ENCODE data around the gene C20orf204.

C20orf204 gene

GRCh38 chr20:64027981-64028685 lies 7.8 kb upstream of the C20orf204 start:
- DNase-seq = no peak

DNA sequence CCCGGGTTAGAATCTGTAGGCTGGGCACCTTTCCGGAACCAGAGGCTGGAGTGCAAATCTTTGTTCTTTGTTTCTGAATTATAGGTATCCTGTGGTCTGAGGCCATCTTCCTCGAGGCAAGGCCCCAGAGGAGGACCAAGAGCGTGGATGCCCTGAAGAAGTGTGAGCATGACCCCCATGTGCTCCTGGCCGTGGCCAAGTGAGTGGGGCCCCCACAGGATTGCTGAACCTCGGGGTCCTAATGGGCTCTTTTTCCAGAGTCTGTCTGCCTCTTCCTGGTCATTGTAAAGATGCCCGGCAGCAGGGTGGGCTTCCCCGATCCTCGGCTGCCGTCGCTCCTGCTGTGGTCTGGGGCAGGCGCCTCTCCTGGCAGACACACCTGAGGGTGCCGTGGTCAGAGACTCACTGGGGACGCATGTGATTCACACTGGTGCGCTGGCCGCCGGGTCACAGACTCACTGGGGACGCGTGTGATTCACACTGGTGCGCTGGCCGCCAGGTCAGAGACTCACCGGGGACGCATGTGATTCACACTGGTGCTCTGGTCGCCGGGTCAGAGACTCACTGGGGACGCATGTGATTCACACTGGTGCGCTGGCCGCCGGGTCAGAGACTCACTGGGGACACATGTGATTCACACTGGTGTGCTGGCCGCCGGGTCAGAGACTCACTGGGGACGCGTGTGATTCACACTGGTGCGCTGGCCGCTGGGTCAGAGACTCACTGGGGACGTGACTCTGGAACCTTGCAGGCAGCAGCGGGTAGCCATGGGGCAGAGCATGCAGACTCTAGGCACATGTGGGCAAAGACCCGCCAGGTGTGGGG lies 6.5 kb upstream of the C20orf204 start:
- no peak for DNase-seq

DNA sequence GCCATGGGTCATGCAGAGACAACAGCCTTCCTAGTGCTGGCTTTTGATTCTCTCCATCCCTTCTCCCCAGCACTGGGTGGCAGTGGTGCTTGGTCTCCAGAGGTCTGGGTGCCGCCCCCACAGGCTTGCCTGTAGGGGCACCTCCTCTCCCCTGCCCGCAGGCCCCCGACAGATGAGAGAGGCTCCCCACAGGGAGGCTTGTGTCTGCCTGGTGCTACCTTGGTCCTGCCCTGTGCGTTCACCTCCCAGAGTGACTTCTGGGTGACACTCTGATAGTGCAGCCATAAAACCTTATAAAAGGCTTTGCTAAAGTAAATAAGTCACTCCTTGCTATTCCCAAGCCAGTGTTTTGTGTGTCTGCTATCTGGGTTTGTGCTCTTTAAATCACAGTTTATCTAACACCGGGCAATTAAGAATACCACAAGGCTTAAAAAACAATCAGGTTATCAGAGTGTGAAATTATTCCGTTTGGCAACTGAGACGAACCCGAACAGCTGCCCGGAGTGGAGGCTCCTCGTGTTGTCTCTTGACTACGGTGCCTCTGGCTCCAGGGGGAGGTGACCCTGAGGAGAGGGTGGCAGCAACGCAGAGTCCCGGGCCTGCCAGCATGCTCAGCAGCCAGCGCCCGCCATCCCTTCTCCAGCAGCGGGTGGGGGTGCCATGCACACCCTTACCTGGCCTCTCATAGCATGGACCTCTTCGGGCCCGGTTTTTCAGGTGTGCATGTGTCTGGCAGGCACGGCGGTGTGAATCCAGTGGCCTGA lies 5.4 kb upstream of the C20orf204 start:
- DNase-seq = no peak

DNA sequence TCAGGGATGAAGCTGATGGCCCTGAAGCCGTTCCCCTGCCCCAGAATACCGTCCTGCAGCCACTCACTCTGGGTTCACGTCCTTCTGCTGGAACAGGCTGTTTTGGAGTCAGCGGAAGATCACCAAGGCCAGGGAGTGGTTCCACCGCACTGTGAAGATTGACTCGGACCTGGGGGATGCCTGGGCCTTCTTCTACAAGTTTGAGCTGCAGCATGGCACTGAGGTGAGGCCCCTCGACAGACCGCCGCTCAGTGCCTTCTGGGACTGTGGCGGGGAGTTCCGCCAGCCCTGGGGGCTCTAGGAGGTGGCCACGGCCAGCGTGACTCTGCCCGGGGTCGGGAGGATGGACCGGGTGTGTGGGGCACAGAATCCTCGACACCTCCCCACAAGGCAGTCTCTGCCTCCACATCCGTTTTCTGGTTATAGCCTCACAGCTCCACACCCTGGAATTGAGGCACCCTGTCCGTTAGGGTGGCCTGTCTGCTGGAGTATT lies 4.1 kb upstream of the C20orf204 start:
- no peak for DNase-seq

- DNase-seq = no peak
These were observed 3.0 kb upstream of the C20orf204 start for GRCh38 chr20:64032706-64033624.

DNA sequence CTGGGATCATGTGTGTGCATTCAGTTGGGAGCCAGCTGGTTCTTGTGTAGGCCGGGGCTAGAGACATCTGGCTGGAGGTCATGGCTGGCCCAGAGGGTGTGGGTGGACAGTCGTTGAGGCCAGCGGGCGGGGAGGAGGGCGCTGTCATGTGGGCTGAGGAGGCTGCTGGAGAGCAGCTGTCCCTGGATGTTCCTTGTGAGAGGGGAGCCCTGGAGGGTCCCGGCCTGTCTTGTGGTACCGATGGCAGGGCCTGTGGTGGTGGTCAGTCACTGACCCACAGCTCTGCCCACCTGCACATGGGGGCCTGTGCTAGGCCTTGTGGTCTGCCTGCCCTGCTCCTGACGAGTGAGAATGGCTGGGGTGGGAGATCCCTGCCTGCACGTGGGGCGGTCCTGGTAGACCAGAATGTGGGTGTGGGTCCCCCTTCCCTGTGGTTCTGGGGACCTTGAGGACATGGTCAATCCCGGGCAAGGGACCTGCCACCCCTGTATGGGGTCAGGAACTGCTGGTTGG lies 1.9 kb upstream of the C20orf204 start:
- DNase-seq = no peak

DNA sequence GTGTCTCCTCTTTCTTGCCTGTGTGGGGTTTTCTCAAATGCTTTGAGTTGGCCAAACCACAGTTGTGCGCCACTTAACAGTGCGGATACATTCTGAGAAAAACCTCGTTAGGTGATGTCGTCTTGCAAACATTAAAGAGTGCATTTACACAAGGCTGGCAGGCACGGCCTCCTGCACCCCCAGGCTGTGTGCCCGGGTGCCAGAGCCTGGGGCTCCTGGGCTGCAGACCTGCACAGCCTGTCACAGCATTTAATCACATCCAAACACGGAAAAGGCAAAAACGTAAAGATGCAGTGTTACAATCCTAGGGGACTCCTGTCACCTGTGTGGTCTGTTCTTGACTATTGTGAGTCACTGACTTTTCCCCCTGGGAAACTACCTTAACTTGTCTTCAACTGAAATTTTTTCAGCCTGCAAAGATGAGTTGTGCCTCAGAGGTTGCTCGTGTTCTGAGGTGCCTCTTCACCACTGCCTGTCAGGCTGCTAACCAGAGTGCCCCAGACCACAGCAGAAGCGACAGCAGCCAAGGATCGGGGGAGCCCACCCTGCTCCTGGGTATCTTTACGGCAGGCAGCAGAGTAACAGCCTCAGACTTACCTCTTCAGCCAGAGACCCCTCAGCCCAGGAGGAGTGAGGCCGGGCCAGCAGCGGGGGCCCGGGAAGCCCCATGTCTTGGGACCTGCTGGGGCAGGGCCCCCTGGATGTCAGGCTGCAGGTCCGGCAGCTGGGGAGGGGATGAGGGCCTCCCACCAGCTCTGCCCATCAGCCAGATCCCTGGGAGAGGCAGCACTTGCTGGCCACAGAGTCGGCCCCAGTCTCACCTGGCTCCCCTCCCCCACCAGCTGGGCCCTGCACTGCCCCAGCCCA lies 683 bp upstream of the C20orf204 start:
- no peak for DNase-seq

DNA sequence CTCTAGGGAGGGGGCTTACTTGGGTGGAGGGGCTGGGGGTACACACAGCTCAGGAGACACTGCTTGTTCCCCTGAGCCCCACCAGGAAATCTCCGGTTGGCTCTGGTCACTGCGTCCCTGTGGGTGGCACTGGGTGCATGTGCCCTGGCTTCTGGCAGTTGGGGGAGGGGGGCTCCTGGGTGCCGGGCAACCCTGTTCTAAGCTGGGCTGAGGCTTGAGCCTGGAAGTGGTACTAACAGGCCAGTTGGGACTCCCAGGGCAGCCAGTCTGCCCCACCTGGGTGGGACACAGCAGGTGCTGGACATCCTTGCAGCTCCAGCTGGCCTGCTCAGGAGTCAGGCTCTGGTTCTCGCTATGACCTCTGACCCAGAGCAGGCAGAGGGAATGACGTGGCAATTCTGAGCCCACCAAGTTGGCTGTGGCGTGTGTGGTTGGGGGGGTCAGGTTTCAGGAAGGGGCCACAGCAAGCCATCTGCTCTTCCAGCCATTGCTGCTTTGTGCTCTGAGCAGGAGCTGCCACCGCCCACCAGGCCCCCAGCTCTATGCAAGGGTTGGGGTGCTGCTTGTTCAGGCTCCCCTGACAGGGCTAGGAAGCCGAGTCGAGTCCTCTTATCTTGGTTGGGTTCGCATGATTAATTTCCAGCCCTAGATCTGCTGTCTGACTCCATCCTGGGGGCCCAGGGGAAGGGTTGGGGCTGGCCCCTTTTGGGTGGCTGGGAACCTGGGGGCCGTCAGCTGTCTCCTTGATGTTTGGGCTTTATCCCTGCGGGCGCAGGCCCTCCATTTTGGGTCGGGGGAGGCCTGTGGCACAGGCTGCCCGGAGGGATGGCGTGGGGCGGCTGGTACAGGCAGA lies 590 bp downstream of the C20orf204 start:
- DNase-seq = no peak

DNA sequence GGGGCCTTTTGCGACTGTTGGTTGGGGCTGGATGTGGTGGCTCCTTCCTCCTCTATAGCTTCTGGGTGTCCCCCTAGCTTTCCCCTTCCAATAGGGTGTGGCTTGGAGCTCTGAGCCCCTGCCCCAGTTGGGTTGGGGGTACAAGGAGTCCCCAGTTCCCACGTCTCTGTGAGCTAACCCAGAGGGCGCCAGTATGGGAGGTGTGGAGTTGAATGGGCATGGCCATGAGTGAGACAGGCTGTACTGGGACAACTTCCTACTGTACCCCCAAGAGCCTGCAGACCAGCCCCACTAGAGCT lies 1.2 kb downstream of the C20orf204 start:
- no peak for DNase-seq

- DNase-seq = no peak
These were observed 1.7 kb downstream of the C20orf204 start for GRCh38 chr20:64037498-64038213.

GRCh38 chr20:64038224-64038564 lies 2.2 kb downstream of the C20orf204 start:
- no peak for DNase-seq

GRCh38 chr20:64038565-64039292 lies 2.7 kb downstream of the C20orf204 start:
- DNase-seq = no peak

- no peak for DNase-seq
These were observed 3.5 kb downstream of the C20orf204 start for GRCh38 chr20:64039293-64040160.

- no peak for DNase-seq
These were observed 4.5 kb downstream of the C20orf204 start for GRCh38 chr20:64040231-64041039.

DNA sequence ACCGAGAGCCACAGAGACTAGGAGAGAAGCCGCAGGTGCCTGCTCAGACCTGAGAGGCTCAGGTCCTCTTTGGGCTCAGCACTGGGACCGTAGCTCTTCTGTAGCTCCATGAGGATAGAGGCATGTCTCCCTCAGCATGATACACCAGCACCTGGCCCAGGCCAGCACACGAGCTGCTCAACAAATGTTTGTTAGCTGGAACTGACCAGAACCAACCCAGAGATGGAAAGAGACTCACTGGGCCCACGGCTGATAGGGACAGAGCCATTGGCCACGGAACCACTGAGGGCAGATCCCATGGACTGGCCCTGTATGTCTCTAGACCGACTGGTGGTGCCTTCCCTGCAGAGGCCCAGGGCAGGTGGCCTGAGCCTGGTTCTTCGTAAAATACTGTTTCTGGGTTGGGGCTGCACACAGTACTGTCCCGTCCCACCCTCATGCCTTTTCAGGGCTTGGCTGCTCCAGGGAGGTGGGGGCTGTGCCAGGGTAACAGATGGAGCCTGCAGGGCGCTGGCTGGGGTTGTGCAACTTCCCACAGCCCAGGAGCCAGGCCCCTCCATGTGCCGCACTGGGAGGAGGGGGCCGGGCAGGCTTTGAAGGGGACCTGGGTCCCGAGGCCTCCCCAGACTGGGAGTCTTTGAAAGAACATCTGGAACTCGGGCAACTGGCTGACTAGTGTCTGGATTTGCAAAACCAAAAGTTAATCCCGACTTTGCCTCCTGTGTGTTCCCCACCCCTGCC lies 5.2 kb downstream of the C20orf204 start:
- no peak for DNase-seq

DNA sequence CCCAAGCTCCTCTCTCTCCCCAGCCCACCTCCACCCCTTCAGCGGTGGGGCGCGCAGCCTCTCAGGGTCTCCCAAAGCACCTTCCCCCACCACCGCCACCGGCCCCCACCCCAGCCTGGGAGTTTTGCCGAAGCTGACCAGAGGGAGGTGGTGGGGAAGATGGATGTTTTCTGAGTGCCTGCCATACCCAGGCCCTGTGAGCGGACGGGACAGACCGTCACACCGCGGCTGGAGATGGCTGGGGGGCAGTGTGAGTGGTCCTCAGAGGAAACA lies 5.7 kb downstream of the C20orf204 start:
- no peak for DNase-seq

All from GOT3 (cell line).